Gastroesophageal sphincter (tissue), 3 donors: ENCODE data around the gene AGAP6.
"Not testable (repeated sequence)": the region's sequence is repeated elsewhere in the genome, so short reads cannot be mapped to it uniquely, and the experiment has no call there.

Source experiments
- CTCF ChIP-seq, 4 experiments: fragments of 200-600 bp in 2 of 4; fragments of 450-650 bp in 2 of 4; sonication (generic) in 1 of 4; IDR thresholded peaks; one replicate each; pipeline ENCODE4 v1.5.1; 2017 to 2019; ENCODE audit warnings: antibody characterized with exemption in 4 of 4, mild to moderate bottlenecking in 2 of 4, moderate library complexity in 2 of 4
- EP300 ChIP-seq: sonication (generic); formaldehyde crosslinking; IDR thresholded peaks from one replicate; pipeline ENCODE4 v1.6.1; 2017; ENCODE audit warnings: antibody characterized with exemption, mild to moderate bottlenecking
- POLR2A ChIP-seq, 2 donors: fragments of 450-650 bp; IDR thresholded peaks; one replicate each; pipeline ENCODE4 v1.6.1; 2017; ENCODE audit warnings: antibody characterized with exemption in 2 of 2, mild to moderate bottlenecking in 2 of 2, moderate library complexity in 1 of 2

- not testable (repeated sequence) for TF ChIP-seq CTCF (IDR thresholded peaks at IDR 0.05); EP300; POLR2A (IDR thresholded peaks at IDR 0.05)
Measured at GRCh38 chr10:50016926-50017325, 28.7 kb downstream of the AGAP6 start.
